HG03196 (cell line): ENCODE results near the gene SIK3.

ENCODE experiments used
- ATAC-seq: cut with Tn5 transposase; IDR thresholded peaks from one replicate; pipeline ENCODE4 v1.9.1; 2021; ENCODE audit not compliant: unreplicated experiment

SIK3 gene

GRCh38 chr11:117080370-117080769, 17.9 kb downstream of the SIK3 start:
- no peak for ATAC-seq

DNA sequence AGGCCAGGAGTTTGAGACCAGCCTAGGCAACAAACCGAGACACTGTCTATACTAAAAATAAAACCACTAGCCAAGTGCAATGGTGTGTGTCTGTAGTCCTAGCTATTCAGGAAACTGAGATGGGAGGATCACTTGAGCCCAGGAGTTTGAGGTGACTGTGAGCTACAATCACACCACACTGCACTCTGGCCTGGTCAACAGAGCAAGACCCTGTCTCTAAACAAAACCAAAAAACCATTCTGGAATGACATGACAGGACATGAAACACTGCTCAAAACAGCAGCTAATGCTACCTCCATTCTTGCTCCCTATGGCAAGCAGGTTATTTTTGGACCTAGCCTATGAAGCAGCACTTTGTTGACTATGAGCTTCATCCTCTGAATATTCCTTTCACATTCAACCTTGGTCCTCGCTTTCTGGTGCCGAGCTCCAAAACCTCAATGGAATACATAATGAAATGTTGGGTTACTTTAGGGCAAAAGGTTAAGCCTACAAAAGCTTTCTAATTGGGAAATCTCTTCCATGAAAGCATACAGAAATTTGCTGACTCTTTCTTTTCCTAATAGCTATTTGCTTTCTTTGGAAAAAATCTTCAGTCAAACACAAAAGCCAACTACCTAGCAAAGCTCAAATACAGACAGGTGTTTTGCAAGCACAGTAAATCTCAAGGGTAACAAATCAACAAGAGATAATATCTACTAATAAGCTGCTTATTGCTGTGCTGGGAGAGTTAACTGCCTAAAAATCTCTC, 21.1 kb downstream of the SIK3 start:
- no peak for ATAC-seq

GRCh38 chr11:117075186-117075585, 23.0 kb downstream of the SIK3 start:
- ATAC-seq = no peak

- ATAC-seq = no peak
These were observed 24.1 kb downstream of the SIK3 start for GRCh38 chr11:117074119-117074518.

GRCh38 chr11:117073539-117073938, 24.7 kb downstream of the SIK3 start:
- no peak for ATAC-seq

DNA sequence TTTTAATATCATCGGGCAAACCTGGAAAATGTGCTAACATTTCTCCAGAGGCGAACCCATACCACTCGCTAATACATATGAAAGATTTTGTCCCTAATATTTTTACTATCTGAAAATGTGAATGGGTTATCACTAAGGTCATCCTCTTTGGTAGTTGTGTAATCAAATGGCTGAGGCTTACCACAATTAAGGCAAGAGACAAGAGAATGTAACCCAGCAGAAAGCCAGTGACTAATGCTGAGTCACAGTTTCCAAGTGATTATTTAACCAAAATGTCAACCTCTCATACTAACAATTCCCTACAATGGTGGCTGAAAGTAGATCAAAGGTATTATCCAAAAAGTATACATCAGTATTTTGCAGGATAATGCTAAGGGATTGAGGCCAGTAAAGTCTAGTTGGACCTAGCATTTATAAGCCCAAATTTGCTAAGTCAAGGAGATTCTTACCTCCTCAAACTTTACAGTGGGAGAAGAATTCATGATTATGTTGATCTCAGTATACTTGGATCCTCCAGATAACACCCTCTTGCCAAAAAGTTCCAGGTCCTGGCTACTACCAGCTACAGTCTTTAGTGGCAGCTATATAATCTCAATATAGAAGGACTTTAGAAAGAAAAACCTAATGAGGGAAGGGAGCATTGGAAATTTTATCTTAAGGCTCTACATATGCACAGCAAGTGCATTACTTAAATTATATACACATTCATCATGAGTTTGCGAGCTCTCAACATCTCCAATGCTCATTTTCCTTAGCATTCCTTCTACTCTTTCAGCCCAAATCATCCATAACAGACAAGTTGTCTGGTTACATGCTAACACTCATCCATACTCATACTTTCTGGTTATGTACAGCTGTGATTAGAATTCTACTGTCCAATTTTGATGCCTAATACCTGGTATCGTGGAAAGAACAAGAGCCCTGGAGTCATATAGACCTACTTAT, 25.4 kb downstream of the SIK3 start:
- no peak for ATAC-seq

DNA sequence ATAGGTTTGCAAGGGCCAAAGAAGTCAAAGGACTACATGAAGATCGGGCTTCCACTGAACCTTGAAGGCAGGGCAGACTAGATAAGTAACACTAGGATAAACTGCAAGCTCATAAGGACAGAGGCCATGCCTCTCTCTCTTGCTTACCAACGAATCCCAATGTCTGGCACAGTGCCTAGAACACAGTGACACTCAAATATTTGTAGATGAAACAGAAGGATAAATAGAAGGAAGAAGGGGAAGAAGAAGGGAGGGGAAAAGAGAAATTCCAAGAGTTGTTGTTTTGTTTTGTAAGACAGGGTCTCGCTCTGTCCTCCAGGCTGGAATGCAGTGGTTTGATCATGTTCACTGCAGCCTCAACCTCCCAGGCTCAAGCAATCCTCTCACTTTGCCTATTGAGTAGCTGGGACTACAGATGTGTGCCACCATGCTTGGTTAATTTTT, 26.9 kb downstream of the SIK3 start:
- no peak for ATAC-seq

DNA sequence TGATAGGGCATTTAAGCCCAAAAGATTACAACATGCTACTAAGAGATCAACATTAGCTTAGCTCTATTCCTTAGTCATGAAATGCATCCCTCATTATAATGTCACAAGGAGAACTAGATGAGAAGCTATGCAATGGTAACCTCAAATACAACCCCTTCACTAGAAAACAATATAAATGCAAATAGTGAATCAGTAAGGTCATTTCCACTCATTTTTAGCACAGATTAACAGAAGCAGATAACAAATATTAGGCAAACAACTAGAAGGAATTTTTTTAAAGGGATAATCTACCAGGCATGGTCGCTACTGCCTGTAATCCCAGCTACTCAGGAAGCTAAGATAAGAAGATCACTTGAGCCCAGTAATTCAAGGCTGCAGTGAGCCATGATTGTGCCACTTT, 28.2 kb downstream of the SIK3 start:
- ATAC-seq = no peak

DNA sequence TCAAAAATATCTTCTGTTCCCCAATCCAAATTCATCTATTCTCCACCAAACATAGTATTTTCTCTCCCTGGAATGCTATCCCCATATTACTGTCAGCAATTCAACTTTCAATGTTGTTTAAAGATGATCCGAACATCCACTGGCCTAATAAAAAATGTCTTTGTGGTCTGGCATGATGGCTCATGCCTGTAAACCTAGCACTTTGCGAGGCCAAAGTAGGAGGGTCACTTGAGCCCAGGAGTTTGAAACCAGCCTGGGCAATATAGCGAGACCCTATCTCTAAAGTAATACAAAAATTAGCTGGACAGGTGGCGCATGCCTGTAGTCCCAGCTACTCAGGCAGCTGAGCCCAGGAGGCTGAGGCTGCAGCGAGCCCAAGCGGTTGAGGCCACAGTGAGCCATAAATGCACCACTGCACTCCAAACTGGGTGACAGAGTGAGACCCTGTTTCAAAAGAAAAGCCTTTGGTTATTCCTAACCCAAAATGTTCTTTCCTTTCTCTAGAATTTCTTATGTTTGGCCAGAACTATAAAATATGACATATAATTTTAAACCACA, 29.8 kb downstream of the SIK3 start:
- ATAC-seq = no peak

GRCh38 chr11:117066959-117067358, 31.3 kb downstream of the SIK3 start:
- no peak for ATAC-seq

GRCh38 chr11:117064275-117064674, 34.0 kb downstream of the SIK3 start:
- no peak for ATAC-seq

- no peak for ATAC-seq
These were observed 35.7 kb downstream of the SIK3 start for GRCh38 chr11:117062498-117062897.

GRCh38 chr11:117061256-117061655, 37.0 kb downstream of the SIK3 start:
- no peak for ATAC-seq

DNA sequence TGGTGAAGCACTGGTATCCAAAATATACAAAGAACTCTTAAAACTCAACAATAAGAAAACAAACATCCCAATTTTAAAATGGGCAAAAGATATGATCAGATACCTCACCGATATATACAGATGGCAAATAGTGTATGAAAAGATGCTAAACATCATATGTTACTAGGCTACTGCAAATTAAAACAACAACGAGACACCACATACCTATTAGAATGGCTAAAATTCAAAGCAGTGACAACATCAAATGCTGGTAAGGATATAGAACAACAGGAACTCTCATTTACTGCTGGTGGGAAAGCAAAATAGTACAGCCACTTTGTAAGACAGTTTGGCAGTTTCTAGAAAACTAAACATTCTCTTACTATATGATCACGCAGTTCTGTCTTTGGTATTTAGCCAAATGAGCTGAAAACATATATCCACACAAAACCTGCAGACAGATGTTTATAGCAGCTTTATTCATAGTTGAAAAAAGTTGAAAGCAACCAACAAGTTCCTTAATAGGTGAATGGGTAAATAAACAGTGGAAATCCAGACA, 38.5 kb downstream of the SIK3 start:
- no peak for ATAC-seq

GRCh38 chr11:117058761-117059261, 39.4 kb downstream of the SIK3 start:
- ATAC-seq = no peak

DNA sequence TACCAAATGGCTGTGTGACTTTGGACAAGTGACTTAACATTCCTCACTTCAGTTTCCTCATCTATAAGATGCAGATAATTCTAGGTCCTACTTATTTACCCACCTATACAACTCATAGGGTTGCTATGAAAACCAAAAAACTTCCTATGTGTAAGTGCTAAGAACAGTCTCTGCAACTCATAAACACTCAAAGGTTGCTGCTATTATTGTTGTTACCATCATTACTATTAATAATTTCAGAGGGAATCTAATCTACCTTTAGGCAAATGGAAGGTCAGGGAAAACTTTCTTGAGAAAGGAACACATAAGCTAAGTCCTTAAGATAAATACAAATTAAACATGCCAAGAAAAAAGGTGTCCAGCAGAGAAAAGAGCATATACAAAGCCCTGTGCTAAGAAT, 40.5 kb downstream of the SIK3 start:
- ATAC-seq = no peak

- ATAC-seq = no peak
These were observed 40.9 kb downstream of the SIK3 start for GRCh38 chr11:117057317-117057716.

DNA sequence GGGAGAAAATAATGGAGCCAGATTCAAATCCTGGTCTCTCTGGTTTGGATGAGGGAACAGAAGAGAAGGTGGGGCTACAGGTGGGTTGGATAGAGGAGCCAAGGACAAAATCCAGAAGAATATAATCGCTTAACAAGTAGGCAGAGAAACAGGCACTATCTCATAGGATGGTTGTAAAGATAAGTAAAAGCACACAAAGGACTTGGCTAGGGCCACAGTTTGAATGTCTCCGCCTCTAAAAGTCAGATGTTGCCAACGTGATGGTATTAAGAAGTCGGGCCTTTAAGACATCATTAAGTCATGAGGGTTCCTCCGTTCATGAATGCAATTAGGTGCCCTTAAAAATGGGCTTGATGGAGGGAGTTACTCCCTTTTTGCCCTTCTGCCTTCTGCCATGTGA, 42.8 kb downstream of the SIK3 start:
- ATAC-seq = no peak

DNA sequence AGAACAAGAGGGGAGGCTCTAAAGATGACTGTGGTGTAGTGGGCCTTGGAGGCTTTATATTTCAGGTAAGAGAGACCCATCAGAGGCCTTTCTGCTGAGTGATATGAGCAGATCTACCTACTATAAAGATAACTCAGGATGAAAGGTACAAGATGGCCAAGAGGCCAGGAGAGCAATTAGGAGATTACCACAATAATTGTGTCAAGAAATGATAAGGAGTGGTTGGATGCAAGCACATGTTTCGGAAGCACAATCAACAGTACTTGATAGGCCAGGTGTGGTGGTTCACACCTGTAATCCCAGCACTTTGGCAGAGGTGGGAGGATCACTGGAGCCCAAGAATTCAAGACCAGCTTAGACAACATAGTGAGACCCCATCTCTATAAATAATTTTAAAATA, 43.8 kb downstream of the SIK3 start:
- no peak for ATAC-seq

DNA sequence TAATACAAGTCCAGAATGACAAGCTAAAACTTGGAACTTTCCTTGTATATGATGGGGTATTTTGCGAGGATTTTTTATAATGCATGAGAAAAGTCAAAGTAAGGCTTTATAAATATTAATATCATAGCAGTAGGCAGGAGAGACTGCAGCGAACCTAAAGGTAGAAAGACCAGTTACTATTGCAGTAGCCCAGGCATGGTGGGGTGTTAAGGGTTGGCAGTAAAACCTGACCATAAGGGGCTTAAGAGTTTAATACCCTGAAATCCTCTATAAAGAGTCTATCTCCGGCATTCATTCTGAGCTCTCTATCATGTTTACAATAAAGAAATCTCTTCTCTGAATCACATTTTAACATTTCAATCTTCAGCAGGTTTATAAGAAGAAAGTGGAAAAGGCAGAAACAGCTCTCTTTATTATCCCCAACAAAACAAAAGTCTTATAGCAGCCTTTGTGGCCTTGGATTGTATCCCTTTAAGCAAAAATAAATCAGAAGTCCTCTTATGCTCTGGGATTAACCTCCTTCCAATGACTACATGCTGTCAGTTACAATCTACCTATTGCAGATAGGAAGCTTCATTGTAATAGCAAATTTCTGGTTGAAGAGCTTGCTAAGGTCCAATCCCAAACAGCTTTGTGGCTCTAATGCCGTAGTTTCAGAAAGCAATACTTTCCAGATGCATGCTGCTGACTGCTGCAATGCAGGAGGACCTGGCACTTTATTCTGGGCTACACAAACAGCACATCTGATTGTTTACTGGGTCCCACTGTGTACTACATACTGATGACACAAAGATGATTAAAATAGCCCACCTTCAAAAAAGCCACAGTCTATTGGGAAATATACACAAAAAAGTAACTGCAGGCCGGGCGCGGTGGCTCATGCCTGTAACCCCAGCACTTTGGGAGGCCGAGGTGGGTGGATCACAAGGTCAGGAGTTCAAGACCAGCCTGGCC, 45.8 kb downstream of the SIK3 start:
- no peak for ATAC-seq
